ENCODE results near the gene MPC1L.

MPC1L gene

GRCh38 chrX:40612511-40612910, 10.7 kb upstream of the MPC1L start:
- DNase-seq (ENCODE audit: low read depth) = no peak
- TF ChIP-seq CTCF (IDR thresholded peaks at IDR 0.05; ENCODE audit: insufficient read depth, low read depth, low read length, missing control alignments) = no peak
- no peak overlapping the region for H3K4me3 ChIP-seq (ENCODE audit: low read length)

- no peak for DNase-seq (ENCODE audit: low read depth)
- no peak overlapping the region for H3K4me3 ChIP-seq (ENCODE audit: low read length)
- no peak for TF ChIP-seq CTCF (IDR thresholded peaks at IDR 0.05; ENCODE audit: insufficient read depth, low read depth, low read length, missing control alignments)
Measured at GRCh38 chrX:40615976-40616375, 7.3 kb upstream of the MPC1L start.

GRCh38 chrX:40617566-40617965, 5.7 kb upstream of the MPC1L start:
- DNase-seq (ENCODE audit: low read depth) = no peak
- no peak for TF ChIP-seq CTCF (IDR thresholded peaks at IDR 0.05; ENCODE audit: insufficient read depth, low read depth, low read length, missing control alignments)

GRCh38 chrX:40622479-40623138, 619 bp upstream of the MPC1L start:
- H3K4me3 ChIP-seq (ENCODE audit: low read length) = no peak overlapping the region
- no peak for DNase-seq (ENCODE audit: low read depth)
- TF ChIP-seq CTCF (IDR thresholded peaks at IDR 0.05; ENCODE audit: insufficient read depth, low read depth, low read length, missing control alignments) = no peak

More at GRCh38 chrX:40617566-40617965, 5.7 kb upstream of the MPC1L start:
- no peak overlapping the region for H3K4me3 ChIP-seq (ENCODE audit: low read length)

GRCh38 chrX:40623665-40624064, 437 bp downstream of the MPC1L start:
- DNase-seq (ENCODE audit: low read depth) = no peak
- H3K4me3 ChIP-seq (ENCODE audit: low read length) = no peak overlapping the region
- TF ChIP-seq CTCF (IDR thresholded peaks at IDR 0.05; ENCODE audit: insufficient read depth, low read depth, low read length, missing control alignments) = no peak

- DNase-seq (ENCODE audit: low read depth) = no peak
- no peak overlapping the region for H3K4me3 ChIP-seq (ENCODE audit: low read length)
- TF ChIP-seq CTCF (IDR thresholded peaks at IDR 0.05; ENCODE audit: insufficient read depth, low read depth, low read length, missing control alignments) = no peak
Measured at GRCh38 chrX:40625294-40625693, 2.1 kb downstream of the MPC1L start.

- TF ChIP-seq CTCF (IDR thresholded peaks at IDR 0.05; ENCODE audit: insufficient read depth, low read depth, low read length, missing control alignments) = no peak
- DNase-seq (ENCODE audit: low read depth) = no peak
Measured at GRCh38 chrX:40628506-40628905, 5.3 kb downstream of the MPC1L start.

More at GRCh38 chrX:40628506-40628905, 5.3 kb downstream of the MPC1L start:
- no peak overlapping the region for H3K4me3 ChIP-seq (ENCODE audit: low read length)

Data from epithelial cell of esophagus (primary cell).